HG03354 (cell line): ENCODE measurements around the gene HEG1.

Source experiments
- ATAC-seq: cut with Tn5 transposase; IDR thresholded peaks from one replicate; pipeline ENCODE4 v1.9.1; 2021; ENCODE audit warnings: mild to moderate bottlenecking; ENCODE audit not compliant: unreplicated experiment, poor library complexity, severe bottlenecking

The HEG1 gene

DNA sequence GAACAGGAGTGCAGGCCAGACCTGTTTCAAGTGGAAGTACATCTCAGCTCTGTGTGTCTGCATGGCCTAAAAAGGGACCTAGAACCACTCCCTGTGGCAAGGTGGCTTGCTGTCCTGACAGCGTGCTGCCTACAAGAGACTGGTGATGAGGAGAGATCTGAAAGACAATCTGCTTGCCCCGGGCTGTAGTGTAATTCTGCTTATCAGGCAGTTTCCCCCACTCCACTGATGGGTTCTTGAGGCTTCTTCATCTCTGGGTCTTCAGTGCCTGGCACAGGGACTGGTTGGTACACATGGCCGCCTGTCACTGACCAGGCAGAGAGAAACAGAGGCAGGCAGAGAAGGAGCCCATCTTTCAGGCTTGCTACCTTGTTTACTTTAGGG lies 57.6 kb downstream of the HEG1 start:
- ATAC-seq: no peak

DNA sequence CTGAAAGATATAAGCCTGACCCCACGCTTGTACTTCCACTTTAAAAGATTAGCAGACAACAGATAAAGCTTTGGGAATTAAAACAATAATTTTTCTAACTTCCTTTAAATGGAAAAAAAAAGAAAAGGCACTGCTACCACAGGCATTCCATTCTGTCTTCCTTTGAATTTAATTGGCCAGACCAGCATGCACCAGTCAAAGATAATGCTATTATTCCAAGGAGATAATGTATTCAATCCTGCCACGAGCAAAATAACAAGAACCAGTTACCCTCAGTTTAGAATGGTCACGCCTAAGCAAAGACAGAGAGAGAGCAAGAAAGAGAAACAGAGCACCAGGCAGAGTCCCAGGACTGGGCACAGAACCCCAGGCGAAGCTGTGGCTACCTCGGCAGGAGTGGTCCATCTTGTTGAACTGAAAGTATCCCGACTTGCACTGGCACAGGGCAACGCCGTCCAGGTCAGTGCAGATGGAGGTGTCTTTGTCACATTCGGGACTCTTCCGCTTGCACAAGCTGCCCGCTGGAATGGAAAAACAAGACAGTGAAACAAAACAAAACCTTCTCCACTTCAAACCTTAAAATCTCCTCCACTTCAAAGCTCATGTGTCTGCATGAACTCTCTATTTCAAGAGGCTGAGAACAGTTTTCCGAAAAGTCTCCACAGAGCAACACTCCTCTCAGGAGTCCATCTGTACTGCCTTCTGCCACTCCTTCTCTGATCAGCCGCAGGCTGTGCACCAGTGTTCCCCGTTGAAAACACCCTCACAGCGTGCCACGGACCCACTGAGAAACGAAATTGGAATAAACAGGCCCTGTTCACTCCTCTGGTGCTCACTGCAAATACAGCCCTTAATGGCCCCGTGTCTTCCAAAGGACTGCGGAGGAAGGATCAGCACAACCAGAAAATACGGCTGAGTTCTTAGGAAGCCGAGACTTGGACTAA lies 58.2 kb downstream of the HEG1 start:
- no peak for ATAC-seq

DNA sequence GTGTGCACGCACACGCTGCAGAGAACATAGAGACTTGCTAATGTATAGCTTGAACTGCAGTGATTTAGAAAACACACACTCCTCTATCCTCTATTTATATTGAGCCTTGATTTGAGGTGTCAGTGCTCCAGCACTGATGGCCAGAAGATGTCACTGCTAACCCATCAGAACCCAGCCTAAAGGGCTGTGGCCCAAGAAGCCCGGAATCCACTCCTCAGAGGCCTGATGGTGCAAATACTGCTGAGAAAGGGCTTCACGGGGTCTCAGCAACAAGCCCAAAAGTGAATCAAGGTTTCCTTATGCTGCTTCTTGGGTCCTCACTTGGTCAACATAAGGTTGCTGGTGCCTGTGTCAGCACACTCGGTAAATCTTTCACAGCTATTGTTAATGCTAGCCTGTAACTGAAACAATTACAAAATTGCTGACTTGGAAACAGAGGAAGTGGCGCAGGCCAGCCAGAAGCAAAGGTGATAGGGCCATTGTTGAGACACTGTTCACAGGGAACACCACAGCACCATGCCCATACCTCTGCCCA lies 60.3 kb downstream of the HEG1 start:
- ATAC-seq: no peak

GRCh38 chr3:124993466-124993865 lies 62.3 kb downstream of the HEG1 start:
- ATAC-seq: no peak

DNA sequence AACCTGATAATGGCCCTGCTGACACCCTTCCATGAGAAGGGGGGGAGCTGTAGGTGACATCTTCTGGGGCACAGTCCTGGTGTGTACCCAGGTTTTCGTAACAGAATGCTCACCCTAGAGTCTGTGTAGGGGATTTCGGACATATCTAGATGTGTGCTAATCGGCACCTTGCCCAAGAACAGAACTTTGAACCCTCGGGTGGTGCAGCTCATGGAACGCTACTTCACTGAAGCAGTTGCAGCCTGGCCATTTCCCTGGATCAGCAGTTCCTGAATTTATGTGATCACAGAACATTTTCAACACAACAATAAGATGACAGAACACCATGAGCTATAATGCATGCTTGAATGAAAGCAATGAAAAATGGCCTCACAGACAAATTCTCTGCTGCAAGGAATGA lies 63.8 kb downstream of the HEG1 start:
- ATAC-seq: no peak

DNA sequence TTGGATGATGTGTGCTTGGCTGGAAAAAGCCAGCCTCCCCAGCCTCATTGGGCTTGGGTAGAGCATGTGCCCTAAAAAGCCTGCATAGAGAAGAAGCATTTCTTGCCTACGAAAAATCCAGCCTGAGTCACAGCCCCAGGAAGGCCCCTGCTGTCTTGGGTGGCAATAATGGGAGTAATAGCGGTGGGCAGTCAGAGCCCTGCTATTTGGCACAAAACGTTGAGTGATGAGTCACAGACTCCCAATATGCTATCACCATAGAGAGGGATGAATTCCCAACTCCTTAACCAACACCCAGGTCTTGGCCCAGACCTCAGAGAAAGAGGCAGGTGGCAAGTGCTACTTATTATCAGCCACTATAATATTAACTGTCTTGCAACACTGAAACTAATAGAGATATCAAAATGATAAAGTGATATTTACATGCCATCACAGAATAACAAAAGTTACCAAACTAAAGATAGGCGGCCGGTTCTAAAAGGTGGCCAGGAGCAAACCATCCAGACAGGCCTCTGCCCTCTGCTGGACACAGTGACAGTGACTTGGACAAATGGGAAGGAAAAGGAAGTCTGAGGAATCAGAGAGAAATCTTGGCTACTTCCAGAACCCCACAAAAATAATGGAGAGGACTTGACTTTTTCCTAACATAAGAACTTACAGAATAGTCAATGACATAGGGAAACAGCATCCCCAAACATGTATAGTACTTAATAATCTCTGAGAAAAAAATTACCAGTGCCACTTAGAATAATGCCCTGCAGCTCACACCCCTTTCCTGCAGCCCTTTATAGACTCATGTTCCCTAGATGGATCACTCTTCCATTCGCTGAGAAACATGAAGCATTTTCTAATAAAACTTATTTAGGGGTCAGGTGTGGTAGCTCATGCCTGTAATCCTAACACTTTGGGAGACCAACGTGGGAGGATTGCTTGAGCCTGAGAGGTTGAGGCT lies 69.3 kb downstream of the HEG1 start:
- ATAC-seq: no peak

DNA sequence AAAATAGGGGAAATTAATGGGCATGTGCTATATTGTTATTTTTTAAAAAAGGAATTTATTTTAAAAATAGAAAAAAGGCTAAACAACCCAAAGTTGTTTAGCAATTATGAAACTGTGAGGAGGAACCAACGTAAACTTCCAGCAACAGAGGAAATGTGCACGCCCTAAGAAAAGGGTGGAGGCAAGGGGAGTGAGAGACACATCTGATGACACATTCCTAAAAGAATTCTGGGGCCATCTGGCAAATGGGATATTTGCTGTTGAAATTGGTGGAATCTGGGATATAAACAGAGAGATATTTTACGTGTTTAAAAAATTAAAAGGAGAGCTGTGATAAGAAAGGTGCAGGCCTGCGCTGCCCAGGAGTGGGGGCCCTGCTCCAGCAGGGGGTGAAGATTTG lies 70.4 kb downstream of the HEG1 start:
- no peak for ATAC-seq

DNA sequence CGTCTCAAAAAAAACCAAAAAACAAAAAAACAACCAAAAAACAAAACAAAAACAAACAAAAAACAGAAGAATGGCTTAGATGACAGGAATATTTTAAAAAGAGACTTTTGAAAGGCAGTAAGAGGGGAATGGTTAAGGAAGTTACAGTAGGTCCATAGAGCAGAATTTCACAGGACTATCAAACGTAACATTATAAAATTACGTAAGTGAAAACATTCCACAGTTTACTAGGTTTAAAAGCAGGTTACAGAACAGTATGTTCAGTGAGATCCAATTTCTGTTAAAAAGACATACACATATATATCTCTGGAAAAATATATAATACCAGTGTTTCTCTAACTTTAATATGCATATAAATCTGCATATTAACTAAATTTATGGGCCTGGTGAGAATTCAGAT lies 71.0 kb downstream of the HEG1 start:
- ATAC-seq: no peak

DNA sequence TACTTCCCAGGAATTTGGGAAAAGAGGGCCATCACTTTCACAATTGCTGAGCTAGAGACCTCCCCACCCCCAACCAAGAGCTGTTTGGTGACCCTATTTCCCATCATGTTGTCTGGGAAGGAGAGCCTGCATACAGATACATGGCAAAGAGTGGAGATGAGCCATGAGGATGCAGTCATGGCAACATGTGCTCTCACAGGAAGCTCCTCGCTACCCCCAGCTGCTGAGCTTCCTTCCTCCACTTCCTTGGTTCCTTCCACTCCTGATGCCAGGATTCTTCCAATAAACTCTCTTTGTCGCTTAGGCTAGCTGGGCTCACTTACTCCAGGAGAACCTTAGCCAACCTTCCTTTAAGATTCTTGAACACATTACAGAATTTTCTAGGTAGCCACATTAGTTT lies 72.9 kb downstream of the HEG1 start:
- ATAC-seq: no peak

DNA sequence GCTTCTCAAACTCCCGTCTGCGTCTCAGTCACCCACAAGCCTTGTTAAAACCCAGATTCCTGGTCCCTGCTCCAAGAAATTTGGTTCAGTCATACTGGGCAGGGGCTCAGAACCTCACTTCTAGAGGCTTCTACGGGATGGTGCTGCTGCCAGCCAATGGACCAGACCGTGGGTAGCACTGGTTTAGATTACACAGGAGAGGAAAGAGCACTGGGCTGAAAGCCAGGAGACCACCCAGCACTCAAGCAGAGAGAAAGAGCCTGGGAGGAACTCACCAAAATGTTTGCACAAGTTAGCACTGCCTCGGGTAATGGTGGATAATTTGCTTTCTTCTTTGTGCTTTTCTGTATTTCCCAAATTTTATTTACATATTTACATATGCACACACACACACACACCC lies 74.3 kb downstream of the HEG1 start:
- no peak for ATAC-seq

- no peak for ATAC-seq
Observed at GRCh38 chr3:124978627-124979026, 77.2 kb downstream of the HEG1 start.

- ATAC-seq: no peak
Observed at GRCh38 chr3:124976383-124976782, 79.4 kb downstream of the HEG1 start.

DNA sequence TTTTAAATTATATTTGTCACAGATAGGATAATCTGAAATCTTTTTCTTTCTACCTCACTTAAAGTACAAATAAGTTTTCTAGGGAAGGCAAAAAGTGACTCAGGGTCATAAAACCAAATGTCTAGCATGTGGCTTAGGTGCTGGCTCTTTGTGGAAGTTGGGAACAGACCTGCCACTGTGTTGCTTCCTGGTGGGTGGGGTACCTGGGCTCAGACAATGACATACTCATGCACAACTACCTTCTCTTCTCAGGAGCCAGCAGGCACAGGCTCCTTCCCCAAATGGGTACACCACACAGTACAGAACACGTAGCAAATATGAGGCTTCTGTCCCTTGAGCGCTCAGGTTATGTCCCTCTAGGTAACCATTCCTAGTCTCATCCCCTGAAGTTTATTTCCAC lies 81.1 kb downstream of the HEG1 start:
- ATAC-seq: no peak

GRCh38 chr3:124973290-124973689 lies 82.5 kb downstream of the HEG1 start:
- no peak for ATAC-seq

DNA sequence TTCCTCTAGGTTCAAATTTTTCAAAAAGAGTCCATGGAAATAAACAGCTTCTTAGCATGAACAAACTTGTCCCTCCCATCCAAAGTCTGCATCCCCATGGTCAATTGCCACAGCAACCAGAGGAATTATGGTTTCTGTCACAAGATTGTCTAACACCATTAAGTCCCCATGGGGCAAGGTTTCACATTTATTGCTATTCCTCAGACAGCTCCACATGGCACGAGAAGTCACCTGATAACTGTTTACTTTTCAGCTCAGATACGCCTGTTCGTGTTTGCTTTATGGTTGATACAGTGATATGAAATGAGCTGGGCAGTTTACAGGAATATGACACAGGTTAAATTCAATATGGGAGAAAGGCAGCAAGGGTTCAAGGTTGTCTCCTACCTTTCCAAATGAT lies 83.3 kb downstream of the HEG1 start:
- no peak for ATAC-seq

DNA sequence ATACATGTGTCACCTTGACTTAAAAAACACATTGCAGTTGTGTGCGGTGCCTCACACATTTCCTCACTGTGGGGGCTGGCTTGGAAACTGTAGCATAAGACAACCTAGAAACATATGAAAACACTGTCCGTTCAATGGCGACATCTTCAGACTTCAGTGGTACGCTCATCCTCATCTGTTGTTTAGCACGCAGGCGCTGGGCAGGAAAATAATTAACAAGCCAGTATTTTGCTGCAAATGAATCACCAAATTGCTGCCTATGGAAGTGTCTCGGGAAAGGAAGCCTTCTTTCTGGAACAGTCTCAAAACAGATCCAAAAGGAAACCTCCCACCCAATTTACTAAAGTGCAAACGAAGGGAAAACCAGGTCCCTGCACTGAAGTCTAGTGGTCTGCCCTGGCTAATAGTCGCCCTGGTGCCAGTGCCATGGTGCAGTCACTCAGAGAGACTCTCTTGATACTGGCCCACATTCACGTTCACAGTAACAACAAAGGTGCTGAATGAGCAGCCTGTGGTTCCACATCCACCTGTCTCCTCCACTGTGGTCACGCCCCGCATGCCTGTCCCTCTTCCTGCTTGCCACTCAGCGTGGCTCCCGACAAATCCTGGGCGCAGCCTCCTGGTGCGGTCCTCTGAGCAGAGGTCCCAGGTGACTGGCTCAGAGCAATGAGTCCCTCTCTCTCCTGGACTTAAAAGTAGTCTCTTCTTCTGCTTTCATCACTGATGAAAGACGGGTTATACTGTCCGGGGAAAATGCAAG lies 85.7 kb downstream of the HEG1 start:
- ATAC-seq: no peak

- no peak for ATAC-seq
Observed at GRCh38 chr3:124969190-124969589, 86.6 kb downstream of the HEG1 start.

DNA sequence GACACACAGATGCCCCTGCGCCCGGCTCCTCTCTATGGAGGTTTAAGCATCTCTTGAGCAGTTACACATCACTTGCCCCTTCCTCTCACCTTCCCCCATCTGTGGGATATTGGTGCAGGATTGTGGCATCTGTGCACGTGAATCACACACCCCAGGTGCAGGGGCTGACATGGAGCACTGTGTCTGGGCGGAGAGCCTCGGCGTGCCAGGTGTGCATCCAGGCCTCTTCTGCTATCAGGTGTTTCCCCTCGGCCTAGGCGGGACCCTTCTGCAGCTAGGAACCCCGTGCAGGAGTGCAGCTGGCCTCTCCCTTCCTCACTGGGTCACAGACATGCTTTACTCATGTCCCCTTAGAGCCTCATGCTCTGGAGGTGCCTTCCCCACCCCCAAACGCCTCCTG lies 87.8 kb downstream of the HEG1 start:
- no peak for ATAC-seq

DNA sequence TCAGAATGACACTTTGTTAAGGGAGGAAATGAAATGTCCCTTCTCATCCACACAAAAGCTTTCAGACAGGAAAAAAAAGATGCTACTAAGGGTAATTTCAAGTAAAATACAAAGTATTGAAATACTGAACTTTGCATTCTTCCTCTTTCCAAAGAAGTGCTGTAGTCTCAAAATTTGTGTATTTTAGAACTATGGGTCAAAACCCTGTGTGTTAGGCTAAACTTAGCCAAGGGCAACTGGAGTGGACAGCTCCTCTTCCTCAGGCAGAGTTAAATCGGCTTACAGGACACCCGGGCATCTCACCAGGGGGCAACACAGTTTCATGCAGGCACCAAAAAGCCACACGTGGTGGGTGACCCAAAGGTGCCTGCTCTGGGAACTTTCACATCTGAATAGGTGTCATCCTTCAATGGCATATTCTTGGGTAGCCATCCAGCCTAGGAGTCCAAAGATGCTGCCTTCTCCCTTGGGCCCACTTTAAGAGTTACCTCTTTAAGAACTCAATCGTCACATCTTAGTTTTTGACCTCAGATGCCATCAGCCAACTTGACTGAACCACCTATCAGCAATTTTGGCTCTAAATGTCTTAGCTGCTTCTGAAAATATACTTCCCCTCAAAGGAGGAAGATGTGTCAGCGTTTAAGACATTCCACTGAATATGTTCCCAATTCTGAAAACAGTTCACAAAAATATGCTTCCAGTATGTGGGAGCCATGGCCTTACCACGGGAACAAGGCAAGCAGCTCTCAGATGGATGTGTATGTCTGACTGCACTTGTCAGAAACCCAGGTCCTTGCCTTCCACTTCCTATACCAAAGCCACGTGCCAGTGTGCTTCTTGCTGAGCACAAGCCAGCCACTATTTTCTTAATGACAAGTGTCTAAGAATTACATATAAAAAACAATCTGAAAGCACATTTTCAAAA lies 89.0 kb downstream of the HEG1 start:
- no peak for ATAC-seq
